OCI-LY7 (cell line): ENCODE results near the gene PON1. TPM values are rescaled to one million over a fixed set of nuclear protein-coding genes. Genes with fewer than 3 reads are reported as not detected.

Source experiments
- BruUV-seq: library from RNA; stranded (reverse); fragments of 400-500 nt; replicated peaks from 2 replicates; lab custom pipeline; 2021; lab: Mats Ljungman, UMichigan
- CTCF ChIA-PET: fragments of 300-600 bp; sonication (Branson Sonifier 250); formaldehyde crosslinking; loops from one replicate; lab custom pipeline; 2022; ENCODE audit warnings: antibody characterized with exemption; ENCODE audit not compliant: unreplicated experiment; lab: Charles Lee
- POLR2A ChIA-PET: fragments of 300-600 bp; sonication (Branson Sonifier 250); formaldehyde crosslinking; loops from one replicate; lab custom pipeline; 2022; ENCODE audit warnings: antibody characterized with exemption; lab: Charles Lee
- DNase-seq: peaks from one replicate; pipeline ENCODE4 v3.0.0-alpha.2; 2015; ENCODE audit warnings: low spot score
- H2AFZ ChIP-seq: fragments of 200-600 bp; sonication (generic), shearing (Covaris generic); 2 replicates; pipeline ENCODE4 v1.6.1; 2014; ENCODE audit warnings: mild to moderate bottlenecking, antibody characterized with exemption, low read length, moderate library complexity
- H3K27ac ChIP-seq: fragments of 200-600 bp; sonication (generic); 2 replicates; pipeline ENCODE4 v1.5.1; 2014; ENCODE audit warnings: mixed run types, low read depth, mild to moderate bottlenecking, moderate library complexity, low read length, inconsistent platforms; ENCODE audit not compliant: poor library complexity, severe bottlenecking
- H3K36me3 ChIP-seq: fragments of 200-600 bp; sonication (generic); 2 replicates; pipeline ENCODE4 v1.6.1; 2014; ENCODE audit warnings: mild to moderate bottlenecking, antibody characterized with exemption, low read length, moderate library complexity, mixed read lengths; ENCODE audit not compliant: insufficient read depth
- H3K4me1 ChIP-seq: fragments of 200-600 bp; sonication (generic); 2 replicates; pipeline ENCODE4 v1.5.1; 2014; ENCODE audit warnings: mild to moderate bottlenecking, low read length; ENCODE audit not compliant: insufficient read depth, poor library complexity, severe bottlenecking
- H3K4me2 ChIP-seq: fragments of 200-600 bp; sonication (generic); 2 replicates; pipeline ENCODE4 v1.6.1; 2014; ENCODE audit warnings: mild to moderate bottlenecking, low read length
- H3K4me3 ChIP-seq: fragments of 200-600 bp; sonication (generic); 2 replicates; pipeline ENCODE4 v1.5.1; 2014; ENCODE audit warnings: mild to moderate bottlenecking, low read depth, low read length; ENCODE audit not compliant: poor library complexity, severe bottlenecking
- H3K79me2 ChIP-seq: fragments of 200-600 bp; sonication (generic); 2 replicates; pipeline ENCODE4 v1.6.1; 2016; ENCODE audit warnings: low read depth, mild to moderate bottlenecking, low read length, moderate library complexity, mixed read lengths; ENCODE audit not compliant: insufficient read depth
- H3K9me2 ChIP-seq: fragments of 200-600 bp; sonication (generic); 2 replicates; pipeline ENCODE4 v1.6.1; 2016; ENCODE audit warnings: mild to moderate bottlenecking, low read length, mixed read lengths; ENCODE audit not compliant: insufficient read depth
- H3K9me3 ChIP-seq: fragments of 200-600 bp; sonication (generic); 2 replicates; pipeline ENCODE4 v1.6.1; 2014; ENCODE audit warnings: mild to moderate bottlenecking, mixed run types, low read length, mixed read lengths
- H4K20me1 ChIP-seq: fragments of 200-600 bp; sonication (generic); 2 replicates; pipeline ENCODE4 v1.6.1; 2014; ENCODE audit warnings: mild to moderate bottlenecking, antibody characterized with exemption, low read length, moderate library complexity, mixed read lengths; ENCODE audit not compliant: insufficient read depth
- EZH2phosphoT487 ChIP-seq: fragments of 200-600 bp; sonication (generic); IDR thresholded peaks from 2 replicates; pipeline ENCODE4 v1.6.1; 2018; ENCODE audit warnings: low read depth, borderline replicate concordance, mild to moderate bottlenecking, mixed run types, antibody characterized with exemption, low read length, moderate library complexity, mixed read lengths
- intact Hi-C: fragments of 100-400 bp; cut with micrococcal nuclease; formaldehyde crosslinking; loops from one replicate; pipeline ENCODE4 v1.10.0; 2022; ENCODE audit not compliant: unreplicated experiment
- total RNA-seq, 2 experiments: library from RNA; depleted of rRNA in 1 of 2; stranded (reverse); fragments of >200 nt in 1 of 2; shearing (Covaris generic) in 1 of 2; gene quantifications; 2 replicates each; pipeline ENCODE4 v1.2.3, GENCODE V29; 2014 to 2022
- TF ChIP-seq, protein P1 (sequence below): fragments of 200-600 bp; sonication (generic); conservative IDR thresholded peaks from 2 replicates; pipeline ENCODE4 v1.5.1; 2014; ENCODE audit warnings: mild to moderate bottlenecking, antibody characterized with exemption, low read length, moderate library complexity, mixed read lengths

The PON1 gene
- total RNA-seq, 2 experiments from 2014 or later = not detected

DNA sequence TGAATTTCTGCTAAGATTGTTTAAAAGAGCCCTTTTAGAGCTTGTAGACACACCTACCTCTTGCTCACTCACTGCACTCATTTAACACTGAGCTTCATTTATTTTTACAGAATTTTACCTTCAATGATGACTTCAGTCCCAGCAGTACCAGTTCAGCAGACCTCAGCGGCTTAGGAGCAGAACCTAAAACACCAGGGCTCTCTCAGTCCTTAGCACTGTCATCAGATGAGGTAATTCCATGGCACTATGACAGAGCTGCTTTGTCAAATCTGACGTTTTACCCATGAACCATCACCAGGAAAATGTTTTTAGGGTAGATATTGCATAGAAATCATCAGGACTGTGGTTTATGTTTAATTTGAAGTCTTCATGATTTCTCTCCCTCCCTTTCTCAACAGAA, 38.2 kb downstream of the PON1 start:
- no peak overlapping the region for H2AFZ ChIP-seq
- no peak overlapping the region for H3K4me3 ChIP-seq
- intact Hi-C loops = no loop called here
- DNase-seq = no peak
- H3K36me3 ChIP-seq = no peaks in the 10 kb centered on the region
- BruUV-seq = no TSS peak
- POLR2A ChIA-PET = interaction anchor here (1.4 kb wide), 1 partner anchor 14 kb away, joined by 6 read pairs; no protein-coding TSS in a partner anchor
- H3K4me2 ChIP-seq = no peak overlapping the region
- no peak overlapping the region for H3K27ac ChIP-seq
- no peaks in the 10 kb centered on the region for H3K4me1 ChIP-seq
- no peaks in the 10 kb centered on the region for H3K9me3 ChIP-seq
- CTCF ChIA-PET = no interaction called here
- TF ChIP-seq EZH2phosphoT487 = no peak
- TF ChIP-seq, protein P1, sequence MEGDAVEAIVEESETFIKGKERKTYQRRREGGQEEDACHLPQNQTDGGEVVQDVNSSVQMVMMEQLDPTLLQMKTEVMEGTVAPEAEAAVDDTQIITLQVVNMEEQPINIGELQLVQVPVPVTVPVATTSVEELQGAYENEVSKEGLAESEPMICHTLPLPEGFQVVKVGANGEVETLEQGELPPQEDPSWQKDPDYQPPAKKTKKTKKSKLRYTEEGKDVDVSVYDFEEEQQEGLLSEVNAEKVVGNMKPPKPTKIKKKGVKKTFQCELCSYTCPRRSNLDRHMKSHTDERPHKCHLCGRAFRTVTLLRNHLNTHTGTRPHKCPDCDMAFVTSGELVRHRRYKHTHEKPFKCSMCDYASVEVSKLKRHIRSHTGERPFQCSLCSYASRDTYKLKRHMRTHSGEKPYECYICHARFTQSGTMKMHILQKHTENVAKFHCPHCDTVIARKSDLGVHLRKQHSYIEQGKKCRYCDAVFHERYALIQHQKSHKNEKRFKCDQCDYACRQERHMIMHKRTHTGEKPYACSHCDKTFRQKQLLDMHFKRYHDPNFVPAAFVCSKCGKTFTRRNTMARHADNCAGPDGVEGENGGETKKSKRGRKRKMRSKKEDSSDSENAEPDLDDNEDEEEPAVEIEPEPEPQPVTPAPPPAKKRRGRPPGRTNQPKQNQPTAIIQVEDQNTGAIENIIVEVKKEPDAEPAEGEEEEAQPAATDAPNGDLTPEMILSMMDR = no peak
- H4K20me1 ChIP-seq = no peaks in the 10 kb centered on the region
- H3K79me2 ChIP-seq = no peaks in the 10 kb centered on the region
- H3K9me2 ChIP-seq = no peaks in the 10 kb centered on the region

DNA sequence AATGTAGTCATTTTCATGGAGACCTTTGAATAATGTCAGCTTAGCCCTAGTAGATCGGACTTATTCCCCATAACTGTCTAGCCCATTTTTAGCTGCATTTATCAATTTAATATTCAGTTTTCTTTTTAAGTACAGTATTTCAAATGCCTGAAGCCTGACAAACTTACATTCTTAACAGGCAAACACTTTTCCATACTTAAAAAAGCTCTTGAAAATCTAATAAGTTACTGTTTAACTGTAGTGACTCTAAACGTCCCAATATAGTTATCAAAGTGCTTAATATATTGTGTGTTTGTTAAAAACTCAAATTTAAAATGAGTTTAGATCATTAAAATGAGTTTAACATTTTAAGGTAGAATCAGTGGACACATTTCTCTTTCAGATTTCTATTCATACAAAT, 44.9 kb downstream of the PON1 start:
- H3K4me3 ChIP-seq = no peak overlapping the region
- H3K36me3 ChIP-seq = no peaks in the 10 kb centered on the region
- CTCF ChIA-PET = no interaction called here
- H4K20me1 ChIP-seq = no peaks in the 10 kb centered on the region
- no TSS peak for BruUV-seq
- no peak overlapping the region for H2AFZ ChIP-seq
- POLR2A ChIA-PET = no interaction called here
- H3K9me3 ChIP-seq = no peaks in the 10 kb centered on the region
- H3K9me2 ChIP-seq = no peaks in the 10 kb centered on the region
- no peak for DNase-seq
- no peak overlapping the region for H3K27ac ChIP-seq
- H3K79me2 ChIP-seq = no peaks in the 10 kb centered on the region
- TF ChIP-seq, protein P1 = no peak
- TF ChIP-seq EZH2phosphoT487 = no peak
- no peak overlapping the region for H3K4me2 ChIP-seq
- intact Hi-C loops = no loop called here
- no peaks in the 10 kb centered on the region for H3K4me1 ChIP-seq

DNA sequence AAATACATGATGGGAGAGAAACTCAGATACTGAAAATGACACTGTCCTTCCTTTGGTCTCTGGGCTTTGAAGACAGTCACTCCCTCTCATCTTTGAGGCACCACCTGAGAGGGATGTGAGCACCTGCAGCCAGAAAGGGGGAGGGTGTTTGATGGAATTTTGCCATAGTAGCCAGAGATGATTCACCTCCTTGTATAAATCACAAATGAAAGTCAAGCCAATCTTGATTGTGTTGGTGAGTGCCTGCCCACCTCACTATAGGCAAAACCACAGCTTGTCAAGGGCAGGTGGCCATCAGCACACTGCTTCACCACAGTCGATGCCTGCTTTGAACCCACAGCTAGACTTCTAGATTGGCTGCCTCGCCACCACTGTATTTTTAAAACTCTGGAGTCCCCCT, 48.2 kb downstream of the PON1 start:
- intact Hi-C loops = no loop called here
- Histone ChIP-seq H3K9me3 (no peaks in the 10 kb centered on the region), H2AFZ (no peak overlapping the region), H3K79me2 (no peaks in the 10 kb centered on the region), H3K9me2 (no peaks in the 10 kb centered on the region), H4K20me1 (no peaks in the 10 kb centered on the region), H3K27ac (no peak overlapping the region), H3K4me2 (no peak overlapping the region), H3K36me3 (no peaks in the 10 kb centered on the region), H3K4me1 (no peaks in the 10 kb centered on the region), H3K4me3 (no peak overlapping the region)
- CTCF ChIA-PET = no interaction called here
- no TSS peak for BruUV-seq
- TF ChIP-seq, protein P1 = no peak
- TF ChIP-seq EZH2phosphoT487 = no peak
- no peak for DNase-seq
- POLR2A ChIA-PET = no interaction called here
